Smooth muscle cell (in vitro differentiated cells): ENCODE results near the gene PC. TPM values are rescaled to one million over a fixed set of nuclear protein-coding genes. Genes with fewer than 3 reads are reported as not detected.

Source experiments
- DNase-seq: peaks from one replicate; lab custom pipeline; 2025; ENCODE audit not compliant: unreplicated experiment; lab: John Stamatoyannopoulos, UW
- H2AFZ ChIP-seq: fragments of 200-600 bp; sonication (generic); 2 replicates; pipeline ENCODE4 v1.6.0; 2016; ENCODE audit warnings: antibody characterized with exemption, low read depth, mild to moderate bottlenecking
- H3F3A ChIP-seq: fragments of 200-600 bp; sonication (generic); 2 replicates; pipeline ENCODE4 v1.6.0; 2017; ENCODE audit warnings: antibody characterized with exemption, low read depth
- H3K27ac ChIP-seq: fragments of 200-600 bp; sonication (generic); 2 replicates; pipeline ENCODE4 v1.5.1; 2016; ENCODE audit warnings: low read depth, mild to moderate bottlenecking
- H3K27me3 ChIP-seq: fragments of 200-600 bp; sonication (generic); 2 replicates; pipeline ENCODE4 v1.6.1; 2016; ENCODE audit warnings: low read depth, mild to moderate bottlenecking
- H3K36me3 ChIP-seq: fragments of 200-600 bp; sonication (generic); 2 replicates; pipeline ENCODE4 v1.5.1; 2016; ENCODE audit warnings: low read depth
- H3K4me1 ChIP-seq: fragments of 200-600 bp; sonication (generic); 2 replicates; pipeline ENCODE4 v1.5.1; 2016; ENCODE audit warnings: low read depth
- H3K4me2 ChIP-seq: fragments of 200-600 bp; sonication (generic); 2 replicates; pipeline ENCODE4 v1.6.0; 2016; ENCODE audit warnings: mild to moderate bottlenecking
- H3K4me3 ChIP-seq: fragments of 200-600 bp; sonication (generic); 2 replicates; pipeline ENCODE4 v1.5.1; 2016; ENCODE audit warnings: mild to moderate bottlenecking
- H3K79me2 ChIP-seq: fragments of 200-600 bp; sonication (generic); 2 replicates; pipeline ENCODE4 v1.6.0; 2016; ENCODE audit warnings: low read depth, mild to moderate bottlenecking
- H3K9ac ChIP-seq: fragments of 200-600 bp; sonication (generic); 2 replicates; pipeline ENCODE4 v1.6.0; 2016; ENCODE audit warnings: low read depth
- H3K9me3 ChIP-seq: fragments of 200-600 bp; sonication (generic); replicated peaks from 2 replicates; pipeline ENCODE4 v1.5.1; 2016; ENCODE audit warnings: low read depth
- H4K20me1 ChIP-seq: fragments of 200-600 bp; sonication (generic); 2 replicates; pipeline ENCODE4 v1.6.0; 2016; ENCODE audit warnings: low read depth
- WGBS: methylation state at CpG from one replicate; pipeline ENCODE4 v1.1.7; 2016; ENCODE audit warnings: low lambda C conversion rate; 5-methylcytosine and 5-hydroxymethylcytosine counted together
- polyA plus RNA-seq: library from polyadenylated mRNA; unstranded; fragments of >200 nt; fragmentation: Nextera tagmentation; extraction: Ambion mirVana; gene quantifications from 2 replicates; pipeline ENCODE4 v1.2.1, GENCODE V29; 2016
- total RNA-seq: library from RNA; depleted of rRNA; stranded (reverse); fragments of >200 nt; gene quantifications from 2 replicates; pipeline ENCODE4 v1.2.3, GENCODE V29; 2014
- TF ChIP-seq, protein P1 (sequence below): fragments of 200-600 bp; sonication (generic); IDR thresholded peaks from 2 replicates; pipeline ENCODE4 v1.5.1; 2017; ENCODE audit warnings: borderline replicate concordance, mild to moderate bottlenecking, antibody characterized with exemption; ENCODE audit not compliant: insufficient read depth, poor library complexity, severe bottlenecking

PC gene
- total and polyA plus RNA-seq, 2 experiments from 2014 or later, result 11.8 to 36.1 TPM

DNA sequence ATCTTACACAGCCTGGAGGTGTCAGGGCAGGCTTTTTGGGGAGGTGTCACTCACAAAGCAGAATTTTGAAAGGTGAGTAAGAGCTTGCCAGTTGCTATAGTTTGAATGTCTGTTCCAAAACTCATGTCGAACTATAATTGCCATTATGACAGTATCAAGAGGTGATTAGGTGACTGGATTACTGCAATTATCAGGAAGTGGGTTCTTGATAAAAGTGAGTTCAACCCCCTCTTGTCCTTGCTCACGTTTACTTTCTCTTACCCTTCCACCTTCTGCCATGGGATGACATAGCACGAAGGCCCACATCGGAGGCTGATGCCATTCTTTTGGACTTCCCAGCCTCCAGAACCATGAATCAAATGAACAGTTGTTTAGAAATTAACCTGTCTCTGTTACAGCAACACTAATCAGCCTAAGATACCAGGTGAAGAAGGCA is 12.2 kb upstream of the PC start:
- Histone ChIP-seq H3K27me3 (no peaks in the 10 kb centered on the region), H3F3A (peaks cover 11% of the 10 kb centered on the region), H3K27ac (peak overlapping the region; percentile 98), H2AFZ (peak overlapping the region; percentile 11), H3K4me1 (no peaks in the 10 kb centered on the region), H3K9ac (peak overlapping the region; percentile 75), H3K79me2 (no peaks in the 10 kb centered on the region), H3K36me3 (no peaks in the 10 kb centered on the region), H4K20me1 (no peaks in the 10 kb centered on the region), H3K9me3 (no peaks in the 10 kb centered on the region), H3K4me2 (peak overlapping the region; percentile 34), H3K4me3 (no peak overlapping the region)
- DNase-seq, result no peak
- 74% methylated on average over 4 of the region's 4 CpGs for WGBS
- TF ChIP-seq, protein P1, sequence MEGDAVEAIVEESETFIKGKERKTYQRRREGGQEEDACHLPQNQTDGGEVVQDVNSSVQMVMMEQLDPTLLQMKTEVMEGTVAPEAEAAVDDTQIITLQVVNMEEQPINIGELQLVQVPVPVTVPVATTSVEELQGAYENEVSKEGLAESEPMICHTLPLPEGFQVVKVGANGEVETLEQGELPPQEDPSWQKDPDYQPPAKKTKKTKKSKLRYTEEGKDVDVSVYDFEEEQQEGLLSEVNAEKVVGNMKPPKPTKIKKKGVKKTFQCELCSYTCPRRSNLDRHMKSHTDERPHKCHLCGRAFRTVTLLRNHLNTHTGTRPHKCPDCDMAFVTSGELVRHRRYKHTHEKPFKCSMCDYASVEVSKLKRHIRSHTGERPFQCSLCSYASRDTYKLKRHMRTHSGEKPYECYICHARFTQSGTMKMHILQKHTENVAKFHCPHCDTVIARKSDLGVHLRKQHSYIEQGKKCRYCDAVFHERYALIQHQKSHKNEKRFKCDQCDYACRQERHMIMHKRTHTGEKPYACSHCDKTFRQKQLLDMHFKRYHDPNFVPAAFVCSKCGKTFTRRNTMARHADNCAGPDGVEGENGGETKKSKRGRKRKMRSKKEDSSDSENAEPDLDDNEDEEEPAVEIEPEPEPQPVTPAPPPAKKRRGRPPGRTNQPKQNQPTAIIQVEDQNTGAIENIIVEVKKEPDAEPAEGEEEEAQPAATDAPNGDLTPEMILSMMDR, result no peak

DNA sequence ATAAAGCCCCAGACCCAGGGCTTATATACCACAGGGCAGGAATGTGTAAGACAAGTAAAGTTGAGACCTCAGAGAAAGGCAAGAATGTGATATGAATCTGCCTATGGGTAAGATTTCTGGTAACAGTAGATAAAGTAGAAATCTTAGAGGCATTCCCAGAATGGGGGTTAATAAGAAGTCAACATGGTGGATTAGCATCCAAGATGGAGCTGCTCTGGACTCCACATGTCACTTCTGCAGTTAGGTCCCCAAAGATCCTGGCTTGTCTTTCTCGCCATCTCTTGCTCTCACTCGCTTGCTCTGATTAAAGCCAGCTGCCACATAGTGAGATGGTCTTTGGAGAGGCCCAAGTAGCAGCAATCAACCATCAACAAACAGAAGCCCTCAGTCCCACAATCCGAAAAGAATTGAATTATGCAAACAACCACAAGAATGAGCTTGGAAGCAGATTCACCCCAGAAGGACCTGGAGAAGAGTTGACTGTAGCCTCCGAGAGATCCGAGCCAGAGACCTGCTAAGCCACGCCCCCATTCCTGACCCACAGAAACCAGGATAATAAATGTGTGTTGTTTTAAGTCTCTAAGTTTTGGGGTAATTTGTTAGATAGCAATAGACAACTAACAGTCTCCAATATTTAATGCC is 11.5 kb upstream of the PC start:
- Histone ChIP-seq H3K27me3 (no peaks in the 10 kb centered on the region), H2AFZ (no peak overlapping the region), H3K36me3 (no peaks in the 10 kb centered on the region), H3K4me3 (no peak overlapping the region), H4K20me1 (no peaks in the 10 kb centered on the region), H3K27ac (peak overlapping the region; percentile 98), H3K79me2 (no peaks in the 10 kb centered on the region), H3K4me2 (peak overlapping the region; percentile 34), H3K9ac (peak overlapping the region; percentile 75), H3K9me3 (no peaks in the 10 kb centered on the region), H3F3A (peaks cover 11% of the 10 kb centered on the region), H3K4me1 (no peaks in the 10 kb centered on the region)
- TF ChIP-seq, protein P1, result no peak
- no peak for DNase-seq
- 59% methylated on average over 6 of the region's 6 CpGs for WGBS

DNA sequence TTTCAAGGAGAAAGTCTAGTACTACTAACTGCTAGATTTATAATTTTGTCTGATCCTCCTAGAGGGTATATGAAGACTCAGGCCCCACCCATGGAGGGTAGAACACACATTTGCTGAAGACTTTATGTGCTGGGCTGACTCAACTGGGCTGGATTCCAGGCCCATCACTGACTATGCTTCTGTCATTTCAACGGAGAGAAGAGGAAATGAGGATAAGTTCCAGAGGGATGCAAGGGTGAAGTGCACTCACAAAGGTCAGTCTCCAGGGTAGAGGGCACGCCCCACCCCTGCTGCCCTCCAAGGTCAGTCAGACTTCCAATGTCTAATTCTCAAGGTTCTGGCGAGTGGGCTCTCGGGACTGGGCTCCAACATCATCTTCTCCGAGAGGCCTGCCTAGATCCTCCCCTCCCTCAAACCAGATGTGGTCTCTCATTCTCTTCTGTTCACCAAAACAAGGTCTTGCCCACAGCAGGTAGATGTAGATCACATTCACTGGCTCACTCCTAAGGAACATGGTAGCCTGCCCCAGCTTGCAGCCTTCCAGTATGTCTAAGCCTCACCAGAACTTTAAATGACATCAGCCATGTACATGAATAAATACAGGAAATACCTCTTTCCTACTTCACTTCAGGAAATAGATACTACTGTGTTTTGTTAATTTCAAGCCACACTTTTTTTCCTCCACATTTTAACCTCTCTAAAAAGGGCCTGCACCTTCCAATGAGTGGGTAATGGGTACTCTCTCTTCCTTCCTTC is 9.7 kb upstream of the PC start:
- Histone ChIP-seq H3K4me1 (no peaks in the 10 kb centered on the region), H3K79me2 (no peaks in the 10 kb centered on the region)
- DNase-seq, result no peak

More for the DNA sequence above, 9.7 kb upstream of the PC start:
- Histone ChIP-seq H3K9ac (no peak overlapping the region), H3F3A (peaks cover 11% of the 10 kb centered on the region), H4K20me1 (no peaks in the 10 kb centered on the region), H3K36me3 (no peaks in the 10 kb centered on the region), H3K4me2 (peak overlapping the region; percentile 9), H3K27ac (peak overlapping the region; percentile 38), H2AFZ (peak overlapping the region; percentile 4), H3K9me3 (no peaks in the 10 kb centered on the region), H3K27me3 (no peaks in the 10 kb centered on the region), H3K4me3 (no peak overlapping the region)
- 84% methylated on average over 5 of the region's 5 CpGs for WGBS
- TF ChIP-seq, protein P1, result no peak
